ENCODE data around the gene PDE4B. TPM values are rescaled to one million over a fixed set of nuclear protein-coding genes. Genes with fewer than 3 reads are reported as not detected.
A peak's percentile ranks its signal among the peaks of the same experiment; 100 is the strongest.

The PDE4B gene
- total RNA-seq, 1 donor from 2014 or later: 21.3 TPM

GRCh38 chr1:65788762-65789161 lies 3.9 kb upstream of the PDE4B start:
- Mint-ChIP-seq H3K4me1 (ENCODE audit: low read depth) (peaks cover 5% of the 10 kb centered on the region), H3K4me3 (no peak overlapping the region), H3K36me3 (ENCODE audit: low read depth) (peaks cover 5% of the 10 kb centered on the region), H3K27me3 (ENCODE audit: insufficient read depth) (peaks cover 46% of the 10 kb centered on the region), H3K27ac (no peak overlapping the region), H3K9me3 (peaks cover 24% of the 10 kb centered on the region)
- DNase-seq (ENCODE audit: low spot score): no peak
- intact Hi-C loops (cut with micrococcal nuclease): no loop called here

- intact Hi-C loops (cut with micrococcal nuclease): no loop called here
- Mint-ChIP-seq H3K27ac (no peak overlapping the region), H3K9me3 (peaks cover 24% of the 10 kb centered on the region), H3K27me3 (ENCODE audit: insufficient read depth) (peaks cover 57% of the 10 kb centered on the region), H3K4me1 (ENCODE audit: low read depth) (peaks cover 11% of the 10 kb centered on the region), H3K36me3 (ENCODE audit: low read depth) (peaks cover 5% of the 10 kb centered on the region), H3K4me3 (no peak overlapping the region)
- no peak for DNase-seq (ENCODE audit: low spot score)
Observed at GRCh38 chr1:65791396-65791795, 1.3 kb upstream of the PDE4B start.

- Mint-ChIP-seq H3K9me3 (peaks cover 24% of the 10 kb centered on the region), H3K27me3 (ENCODE audit: insufficient read depth) (peaks cover 60% of the 10 kb centered on the region), H3K36me3 (ENCODE audit: low read depth) (peaks cover 5% of the 10 kb centered on the region), H3K27ac (no peak overlapping the region), H3K4me1 (ENCODE audit: low read depth) (peaks cover 11% of the 10 kb centered on the region), H3K4me3 (peak overlapping the region; percentile 63)
- DNase-seq (ENCODE audit: low spot score): no peak
- intact Hi-C loops (cut with micrococcal nuclease): no loop called here
Observed at GRCh38 chr1:65791801-65792668, 660 bp upstream of the PDE4B start.

GRCh38 chr1:65793359-65793732 lies 651 bp downstream of the PDE4B start:
- peak overlapping the region; percentile 78 for H3K4me3 Mint-ChIP-seq
- no peak for DNase-seq (ENCODE audit: low spot score)
- intact Hi-C loops (cut with micrococcal nuclease): no loop called here

GRCh38 chr1:65795311-65795710 lies 2.6 kb downstream of the PDE4B start:
- no peak overlapping the region for H3K4me3 Mint-ChIP-seq
- H3K27ac Mint-ChIP-seq: no peak overlapping the region
- DNase-seq (ENCODE audit: low spot score): no peak
- peaks cover 56% of the 10 kb centered on the region for H3K27me3 Mint-ChIP-seq (ENCODE audit: insufficient read depth)
- peaks cover 2% of the 10 kb centered on the region for H3K36me3 Mint-ChIP-seq (ENCODE audit: low read depth)
- H3K9me3 Mint-ChIP-seq: peaks cover 3% of the 10 kb centered on the region
- peaks cover 11% of the 10 kb centered on the region for H3K4me1 Mint-ChIP-seq (ENCODE audit: low read depth)
- intact Hi-C loops (cut with micrococcal nuclease): loop anchor here (2.0 kb wide), 1 partner anchor 13 kb away; no protein-coding TSS in a partner anchor

More at GRCh38 chr1:65793359-65793732, 651 bp downstream of the PDE4B start:
- Mint-ChIP-seq H3K36me3 (ENCODE audit: low read depth) (peaks cover 5% of the 10 kb centered on the region), H3K27ac (no peak overlapping the region), H3K27me3 (ENCODE audit: insufficient read depth) (peaks cover 62% of the 10 kb centered on the region), H3K4me1 (ENCODE audit: low read depth) (peaks cover 11% of the 10 kb centered on the region), H3K9me3 (peaks cover 16% of the 10 kb centered on the region)

GRCh38 chr1:65799601-65800000 lies 6.9 kb downstream of the PDE4B start:
- Mint-ChIP-seq H3K4me1 (ENCODE audit: low read depth) (peaks cover under 1% of the 10 kb centered on the region), H3K4me3 (no peak overlapping the region), H3K27me3 (ENCODE audit: insufficient read depth) (peaks cover 40% of the 10 kb centered on the region), H3K9me3 (no peaks in the 10 kb centered on the region), H3K27ac (no peak overlapping the region), H3K36me3 (ENCODE audit: low read depth) (peaks cover 2% of the 10 kb centered on the region)
- DNase-seq (ENCODE audit: low spot score): no peak
- intact Hi-C loops (cut with micrococcal nuclease): no loop called here

GRCh38 chr1:65804584-65804983 lies 11.9 kb downstream of the PDE4B start:
- peaks cover 7% of the 10 kb centered on the region for H3K36me3 Mint-ChIP-seq (ENCODE audit: low read depth)
- no peak overlapping the region for H3K27ac Mint-ChIP-seq
- H3K27me3 Mint-ChIP-seq (ENCODE audit: insufficient read depth): peaks cover 30% of the 10 kb centered on the region
- peaks cover 8% of the 10 kb centered on the region for H3K9me3 Mint-ChIP-seq
- no peak for DNase-seq (ENCODE audit: low spot score)
- intact Hi-C loops (cut with micrococcal nuclease): no loop called here
- H3K4me3 Mint-ChIP-seq: no peak overlapping the region
- H3K4me1 Mint-ChIP-seq (ENCODE audit: low read depth): peaks cover 9% of the 10 kb centered on the region

GRCh38 chr1:65812065-65812464 lies 19.4 kb downstream of the PDE4B start:
- H3K4me1 Mint-ChIP-seq (ENCODE audit: low read depth): peaks cover 43% of the 10 kb centered on the region

GRCh38 chr1:65813956-65814355 lies 21.3 kb downstream of the PDE4B start:
- Mint-ChIP-seq H3K4me1 (ENCODE audit: low read depth) (peaks cover 35% of the 10 kb centered on the region), H3K4me3 (no peak overlapping the region), H3K9me3 (peaks cover 7% of the 10 kb centered on the region), H3K27me3 (ENCODE audit: insufficient read depth) (peaks cover 9% of the 10 kb centered on the region), H3K36me3 (ENCODE audit: low read depth) (peaks cover 13% of the 10 kb centered on the region), H3K27ac (no peak overlapping the region)
- DNase-seq (ENCODE audit: low spot score): no peak
- intact Hi-C loops (cut with micrococcal nuclease): loop anchor here (2.0 to 10.0 kb wide), 13 partner anchors 143 to 1868 kb away; partner anchors contain the start of genes AK4, DNAI4, LEPR and LEPROT

More at GRCh38 chr1:65812065-65812464, 19.4 kb downstream of the PDE4B start:
- H3K36me3 Mint-ChIP-seq (ENCODE audit: low read depth): peaks cover 18% of the 10 kb centered on the region
- H3K4me3 Mint-ChIP-seq: peak overlapping the region; percentile 6
- peaks cover 13% of the 10 kb centered on the region for H3K27me3 Mint-ChIP-seq (ENCODE audit: insufficient read depth)
- peak overlapping the region; percentile 68 for H3K27ac Mint-ChIP-seq
- intact Hi-C loops (cut with micrococcal nuclease): loop anchor here (1.0 to 10.0 kb wide), 23 partner anchors 18 to 1870 kb away; partner anchors contain the start of genes AK4, DNAI4, LEPR and LEPROT
- peaks cover 14% of the 10 kb centered on the region for H3K9me3 Mint-ChIP-seq
- peak; percentile 77 for DNase-seq (ENCODE audit: low spot score)

- Mint-ChIP-seq H3K27me3 (ENCODE audit: insufficient read depth) (peaks cover 11% of the 10 kb centered on the region), H3K4me1 (ENCODE audit: low read depth) (peaks cover 33% of the 10 kb centered on the region), H3K36me3 (ENCODE audit: low read depth) (peaks cover 13% of the 10 kb centered on the region), H3K9me3 (peaks cover 7% of the 10 kb centered on the region), H3K27ac (no peak overlapping the region), H3K4me3 (no peak overlapping the region)
- intact Hi-C loops (cut with micrococcal nuclease): loop anchor here (5.0 to 10.0 kb wide), 8 partner anchors 143 to 1868 kb away; partner anchors contain the start of genes AK4, DNAI4 and MIER1
- DNase-seq (ENCODE audit: low spot score): no peak
Observed at GRCh38 chr1:65814752-65815151, 22.1 kb downstream of the PDE4B start.

- peaks cover 30% of the 10 kb centered on the region for H3K27me3 Mint-ChIP-seq (ENCODE audit: insufficient read depth)
- no peak overlapping the region for H3K4me3 Mint-ChIP-seq
- peaks cover 13% of the 10 kb centered on the region for H3K4me1 Mint-ChIP-seq (ENCODE audit: low read depth)
- intact Hi-C loops (cut with micrococcal nuclease): loop anchor here (10.0 kb wide), 3 partner anchors 933 to 1517 kb away; partner anchors contain the start of genes DNAI4 and MIER1
- no peak overlapping the region for H3K27ac Mint-ChIP-seq
- peaks cover 7% of the 10 kb centered on the region for H3K36me3 Mint-ChIP-seq (ENCODE audit: low read depth)
- DNase-seq (ENCODE audit: low spot score): no peak
- H3K9me3 Mint-ChIP-seq: peaks cover 2% of the 10 kb centered on the region
Observed at GRCh38 chr1:65817891-65818290, 25.2 kb downstream of the PDE4B start.

GRCh38 chr1:65818966-65819365 lies 26.3 kb downstream of the PDE4B start:
- H3K4me1 Mint-ChIP-seq (ENCODE audit: low read depth): peaks cover 2% of the 10 kb centered on the region
- no peak overlapping the region for H3K4me3 Mint-ChIP-seq
- no peak for DNase-seq (ENCODE audit: low spot score)
- H3K9me3 Mint-ChIP-seq: peaks cover 5% of the 10 kb centered on the region
- H3K27ac Mint-ChIP-seq: no peak overlapping the region
- peaks cover 6% of the 10 kb centered on the region for H3K36me3 Mint-ChIP-seq (ENCODE audit: low read depth)
- intact Hi-C loops (cut with micrococcal nuclease): loop anchor here (10.0 kb wide), 3 partner anchors 934 to 1516 kb away; partner anchors contain the start of genes DNAI4 and MIER1
- H3K27me3 Mint-ChIP-seq (ENCODE audit: insufficient read depth): peaks cover 33% of the 10 kb centered on the region

GRCh38 chr1:65820983-65821382 lies 28.3 kb downstream of the PDE4B start:
- Mint-ChIP-seq H3K36me3 (ENCODE audit: low read depth) (peaks cover 2% of the 10 kb centered on the region), H3K27ac (no peak overlapping the region), H3K9me3 (peaks cover 5% of the 10 kb centered on the region), H3K4me1 (ENCODE audit: low read depth) (no peaks in the 10 kb centered on the region), H3K27me3 (ENCODE audit: insufficient read depth) (peaks cover 38% of the 10 kb centered on the region), H3K4me3 (no peak overlapping the region)
- DNase-seq (ENCODE audit: low spot score): no peak
- intact Hi-C loops (cut with micrococcal nuclease): no loop called here
